ENCODE data around the gene LGALS14.

Gene LGALS14

DNA sequence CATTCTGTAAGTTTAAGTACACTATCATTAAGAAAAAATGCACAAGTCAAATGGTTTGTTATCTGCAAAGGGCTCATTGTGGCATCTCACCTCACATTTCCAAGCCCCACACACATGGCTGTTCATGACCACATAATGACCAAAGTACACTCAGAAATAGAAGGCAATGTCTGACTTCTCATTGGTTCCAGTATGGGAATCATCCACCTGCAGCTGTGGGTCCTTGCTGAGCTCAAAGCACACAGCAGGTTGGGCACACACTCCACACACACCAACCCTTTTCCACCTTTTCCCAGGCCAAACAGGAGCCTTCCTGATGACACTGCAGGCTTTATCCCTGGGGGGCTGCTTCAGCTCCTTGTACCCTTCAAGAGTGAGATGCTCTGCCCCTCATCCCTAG is 21.7 kb downstream of the LGALS14 start:
- peaks cover 77% of the 10 kb centered on the region for H3K27me3 Mint-ChIP-seq
- no peak for DNase-seq
- no peak overlapping the region for H3K27ac Mint-ChIP-seq
- H3K9me3 Mint-ChIP-seq: no peaks in the 10 kb centered on the region
- H3K4me1 Mint-ChIP-seq: no peaks in the 10 kb centered on the region
- ATAC-seq: no peak
- H3K4me3 Mint-ChIP-seq: no peak overlapping the region

DNA sequence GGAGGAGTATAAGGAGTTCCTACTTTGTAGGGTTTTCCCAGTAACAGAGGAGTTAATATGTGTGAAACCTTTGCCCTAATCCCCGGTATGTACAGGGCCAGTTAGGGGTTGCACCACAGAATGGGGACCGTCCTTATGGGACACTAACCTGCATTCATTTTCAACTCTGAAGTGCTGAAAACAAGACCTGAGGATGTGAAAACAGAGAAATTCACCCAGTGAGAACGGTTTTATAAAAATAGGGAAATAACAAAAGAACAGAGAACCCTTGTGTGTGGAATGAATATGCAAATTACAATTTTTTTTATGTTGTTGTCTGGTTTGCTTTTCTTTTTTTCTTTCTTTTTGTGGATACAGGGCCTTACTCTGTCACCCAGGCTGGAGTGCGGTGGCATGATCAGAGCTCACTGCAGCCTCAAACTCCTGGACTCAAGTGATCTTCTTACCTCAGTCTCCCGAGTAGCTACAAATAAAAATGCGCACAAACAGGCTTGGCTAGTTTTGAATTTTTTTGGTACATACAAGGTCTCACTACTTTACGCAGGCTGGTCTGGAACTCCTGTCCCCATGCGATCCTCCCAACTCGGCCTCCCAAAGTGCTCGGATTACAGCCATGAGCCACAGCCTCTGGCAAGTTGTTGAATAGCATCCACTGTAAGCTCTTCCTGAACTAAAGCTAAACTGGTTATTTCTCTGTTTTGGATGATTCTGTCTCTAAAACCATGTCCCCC is 23.0 kb downstream of the LGALS14 start:
- no peak for ATAC-seq
- no peaks in the 10 kb centered on the region for H3K9me3 Mint-ChIP-seq
- H3K27ac Mint-ChIP-seq: no peak overlapping the region
- H3K27me3 Mint-ChIP-seq: peaks cover 75% of the 10 kb centered on the region
- H3K4me1 Mint-ChIP-seq: no peaks in the 10 kb centered on the region
- no peak for DNase-seq
- H3K4me3 Mint-ChIP-seq: no peak overlapping the region

DNA sequence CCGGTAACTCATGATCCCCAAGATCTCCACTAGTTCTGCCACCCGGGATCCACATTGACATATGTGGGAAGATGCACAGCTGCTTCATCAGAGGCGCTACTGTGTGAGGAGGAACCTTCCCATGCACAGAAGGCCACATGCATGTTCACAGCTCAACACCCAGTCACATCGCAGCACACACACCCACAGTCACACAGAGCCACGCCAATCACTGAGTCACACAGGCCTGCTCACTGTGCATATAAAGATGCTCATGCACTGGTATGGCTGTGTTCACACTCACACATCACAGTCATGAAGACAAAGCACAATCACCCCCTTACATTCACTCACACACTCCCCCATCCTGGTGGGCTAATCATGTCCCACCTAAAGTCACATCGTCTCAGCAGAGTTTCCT is 23.8 kb downstream of the LGALS14 start:
- H3K27ac Mint-ChIP-seq: peak overlapping the region in 1 of 2 donors; percentile 9
- no peak for DNase-seq
- no peak for ATAC-seq
- no peaks in the 10 kb centered on the region for H3K9me3 Mint-ChIP-seq
- no peak overlapping the region for H3K4me3 Mint-ChIP-seq
- H3K4me1 Mint-ChIP-seq: no peaks in the 10 kb centered on the region
- peaks cover 67% of the 10 kb centered on the region for H3K27me3 Mint-ChIP-seq

DNA sequence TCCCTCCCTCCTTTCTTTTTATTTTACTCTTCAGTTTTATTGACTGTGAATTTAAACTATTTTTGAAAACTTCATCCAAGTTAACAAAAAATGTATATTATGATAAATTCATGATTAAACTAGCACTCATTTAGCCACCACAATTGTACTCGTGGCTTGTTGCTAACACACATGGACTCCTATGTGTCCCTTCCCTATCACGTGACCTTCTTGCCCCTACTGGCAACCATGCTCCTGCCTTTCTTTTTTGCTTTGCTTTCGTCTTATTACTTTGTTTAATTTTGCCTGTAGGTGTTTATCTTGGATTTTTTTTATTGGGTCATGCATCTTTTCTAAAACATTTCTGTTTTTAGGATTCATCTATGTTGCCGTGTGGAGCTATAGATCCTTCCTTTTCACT is 25.3 kb downstream of the LGALS14 start:
- Mint-ChIP-seq H3K27ac (no peak overlapping the region), H3K4me1 (no peaks in the 10 kb centered on the region), H3K4me3 (no peak overlapping the region), H3K27me3 (peaks cover 51% of the 10 kb centered on the region), H3K9me3 (peaks cover 0 to 7% of the 10 kb centered on the region in 2 donors)
- DNase-seq: no peak
- ATAC-seq: no peak

DNA sequence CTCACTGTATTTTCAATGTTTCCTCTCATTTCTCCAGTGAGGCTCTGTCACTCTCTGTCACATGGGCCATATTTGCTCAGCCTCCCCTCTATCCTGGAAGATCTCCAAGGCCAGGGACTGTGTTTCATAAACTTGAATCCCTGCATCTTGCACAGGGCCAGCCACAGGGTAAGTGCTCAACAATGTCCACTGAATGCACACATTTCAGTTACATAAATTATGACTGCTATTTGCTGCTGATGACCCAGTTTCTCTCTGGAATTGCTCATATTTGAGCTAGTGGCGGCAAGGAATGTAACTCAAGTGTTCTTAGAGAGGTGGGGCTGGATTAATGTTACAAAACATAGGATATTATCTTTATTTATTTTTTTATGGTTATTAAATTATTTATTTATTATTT is 27.4 kb downstream of the LGALS14 start:
- Mint-ChIP-seq H3K4me1 (peaks cover 7% of the 10 kb centered on the region), H3K4me3 (no peak overlapping the region), H3K27ac (no peak overlapping the region), H3K9me3 (peaks cover 0 to 7% of the 10 kb centered on the region in 2 donors), H3K27me3 (peaks cover 35% of the 10 kb centered on the region)
- no peak for DNase-seq
- ATAC-seq: no peak

DNA sequence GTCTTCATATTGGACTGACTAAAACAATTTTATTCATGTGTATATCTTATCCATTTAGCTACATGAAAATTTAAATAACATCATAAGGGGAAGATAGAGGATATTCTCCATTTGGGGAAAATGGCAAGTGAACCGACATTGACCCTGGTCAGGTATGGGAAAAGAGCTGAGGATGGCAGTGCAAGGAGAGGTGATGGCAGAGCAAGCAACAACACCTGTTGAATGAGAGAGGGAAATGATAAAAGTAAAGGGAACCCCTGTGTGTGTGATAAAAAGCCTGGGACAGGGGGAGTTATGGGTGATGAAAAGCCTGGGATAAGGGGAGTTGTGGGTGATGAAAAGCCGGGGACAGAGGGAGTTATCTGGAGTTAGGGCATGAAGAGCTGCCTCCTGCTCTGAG is 29.6 kb downstream of the LGALS14 start:
- H3K4me3 Mint-ChIP-seq: no peak overlapping the region
- DNase-seq: no peak
- no peak for ATAC-seq
- no peak overlapping the region for H3K27ac Mint-ChIP-seq
- H3K27me3 Mint-ChIP-seq: peaks cover 34% of the 10 kb centered on the region
- H3K9me3 Mint-ChIP-seq: peaks cover 0 to 7% of the 10 kb centered on the region in 2 donors
- H3K4me1 Mint-ChIP-seq: peaks cover 16% of the 10 kb centered on the region

DNA sequence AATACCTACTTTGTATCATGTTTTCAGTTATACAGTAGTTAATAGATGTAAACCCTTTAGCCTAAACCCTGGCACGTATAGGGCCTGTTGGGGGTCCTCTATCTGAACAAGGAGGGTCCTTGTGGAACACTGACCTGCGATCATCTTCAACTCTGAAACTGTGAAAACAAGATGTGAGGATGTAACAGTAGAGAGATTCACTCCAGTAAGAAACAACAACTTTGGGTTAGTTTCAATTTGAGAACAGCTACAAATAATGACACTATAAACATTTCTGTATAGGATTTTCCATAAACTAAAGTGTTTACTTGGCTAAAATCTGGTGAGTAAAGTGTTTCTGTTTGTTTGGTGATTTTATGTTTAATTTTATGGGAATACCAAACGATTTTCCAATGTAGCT is 31.4 kb downstream of the LGALS14 start:
- Mint-ChIP-seq H3K27ac (no peak overlapping the region), H3K9me3 (peaks cover 0 to 7% of the 10 kb centered on the region in 2 donors), H3K4me1 (peaks cover 24% of the 10 kb centered on the region), H3K27me3 (peaks cover 22% of the 10 kb centered on the region), H3K4me3 (no peak overlapping the region)
- DNase-seq (no peak), ATAC-seq (no peak)

DNA sequence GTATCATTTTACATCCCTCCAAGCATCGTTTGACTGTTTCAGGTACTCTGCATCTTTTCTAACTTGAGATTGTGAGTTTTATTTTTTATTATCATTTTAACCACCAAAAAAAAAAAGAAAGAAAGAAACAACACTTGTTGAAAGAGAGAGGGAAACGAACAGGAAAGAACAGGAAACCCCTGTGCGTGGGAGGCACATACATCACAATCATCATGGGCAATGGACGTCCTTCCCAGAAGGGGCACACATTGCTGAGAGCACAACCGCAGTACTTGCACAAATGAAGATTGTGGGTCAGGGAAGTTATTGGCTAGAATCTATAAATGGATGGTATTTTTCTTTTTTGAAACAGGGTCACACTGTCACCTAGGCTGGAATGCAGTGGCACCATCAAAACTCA is 31.8 kb downstream of the LGALS14 start:
- Mint-ChIP-seq H3K4me1 (peaks cover 24% of the 10 kb centered on the region), H3K4me3 (no peak overlapping the region), H3K27ac (peak overlapping the region in 1 of 2 donors; percentile 73), H3K27me3 (peaks cover 22% of the 10 kb centered on the region), H3K9me3 (peaks cover 0 to 7% of the 10 kb centered on the region in 2 donors)
- DNase-seq: no peak
- no peak for ATAC-seq

DNA sequence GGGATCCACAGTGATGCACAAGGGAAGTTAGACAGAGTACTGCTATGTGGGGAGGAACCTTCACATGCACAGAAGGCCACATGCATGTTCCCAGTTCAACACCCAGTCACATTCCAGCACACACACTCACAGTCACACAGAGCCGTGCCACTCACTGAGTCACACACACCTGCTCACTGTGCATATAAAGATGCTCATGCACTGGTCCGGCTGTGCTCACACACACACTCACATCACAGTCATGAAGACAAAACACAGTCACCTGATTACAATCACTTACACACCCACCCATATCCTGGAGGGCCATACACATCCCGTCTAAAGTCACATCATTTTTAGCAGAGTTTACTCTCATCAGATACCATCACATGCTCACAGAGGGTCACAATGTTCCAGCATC is 33.1 kb downstream of the LGALS14 start:
- H3K27me3 Mint-ChIP-seq: peaks cover 34% of the 10 kb centered on the region
- H3K4me1 Mint-ChIP-seq: peaks cover 24% of the 10 kb centered on the region
- peaks cover 0 to 7% of the 10 kb centered on the region in 2 donors for H3K9me3 Mint-ChIP-seq
- DNase-seq (no peak), ATAC-seq (no peak)
- no peak overlapping the region for H3K27ac Mint-ChIP-seq
- H3K4me3 Mint-ChIP-seq: no peak overlapping the region

DNA sequence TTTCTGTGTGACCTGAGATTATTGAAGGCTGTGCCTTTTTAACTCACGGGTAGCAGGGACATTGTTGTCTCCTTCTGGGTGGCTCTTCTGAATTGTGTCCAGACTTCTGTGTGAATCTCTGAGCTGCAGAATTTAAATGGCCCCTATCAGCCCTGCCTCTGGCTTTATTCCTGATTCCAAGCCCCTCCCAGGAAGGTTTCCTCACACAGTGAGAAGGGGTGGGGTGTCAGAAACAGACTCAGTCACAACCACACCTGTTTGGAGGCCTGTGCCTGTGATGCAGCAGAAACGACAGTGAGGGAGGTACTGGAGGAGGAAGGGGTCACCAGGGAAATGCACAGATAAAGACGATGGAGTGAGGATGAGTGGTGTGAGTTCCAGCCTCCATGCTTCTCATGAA is 33.6 kb downstream of the LGALS14 start, which contains the start of gene CLC:
Gene CLC, minus strand, starts transcription at position 139 of the 400 bp plus-strand sequence. Its CDS starts 77 bp downstream, at position 62.
- Mint-ChIP-seq H3K4me3 (no peak within 1 kb of the TSS), H3K27ac (no peak within 1 kb of the TSS), H3K4me1 (peaks cover 24% of the 10 kb centered on the region), H3K27me3 (peaks cover 39% of the 10 kb centered on the region), H3K9me3 (peaks cover 0 to 7% of the 10 kb centered on the region in 2 donors)
- no peak for ATAC-seq
- DNase-seq: no peak

DNA sequence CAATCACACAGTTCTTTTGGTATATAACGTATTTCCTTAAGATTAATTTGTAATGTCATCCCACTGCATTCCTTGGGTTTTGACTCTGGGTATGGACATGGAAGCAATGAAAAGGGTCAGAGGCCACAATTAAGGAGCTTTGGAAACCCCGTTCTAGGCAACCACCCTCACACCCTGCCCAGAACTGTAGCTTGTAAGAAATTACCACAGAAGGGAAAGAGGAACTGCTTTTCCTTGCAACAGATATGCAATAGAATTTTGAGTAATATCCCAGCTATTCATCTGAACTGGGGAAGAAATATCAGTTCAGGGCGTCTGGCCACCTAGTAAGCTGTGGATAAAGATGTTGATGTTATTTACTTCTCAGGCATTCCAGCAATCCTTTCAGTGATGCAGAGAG is 34.5 kb downstream of the LGALS14 start:
- no peak overlapping the region for H3K27ac Mint-ChIP-seq
- H3K9me3 Mint-ChIP-seq: peaks cover 0 to 3% of the 10 kb centered on the region in 2 donors
- H3K4me3 Mint-ChIP-seq: no peak overlapping the region
- peaks cover 48% of the 10 kb centered on the region for H3K27me3 Mint-ChIP-seq
- ATAC-seq (no peak), DNase-seq (no peak)
- H3K4me1 Mint-ChIP-seq: peaks cover 24% of the 10 kb centered on the region

DNA sequence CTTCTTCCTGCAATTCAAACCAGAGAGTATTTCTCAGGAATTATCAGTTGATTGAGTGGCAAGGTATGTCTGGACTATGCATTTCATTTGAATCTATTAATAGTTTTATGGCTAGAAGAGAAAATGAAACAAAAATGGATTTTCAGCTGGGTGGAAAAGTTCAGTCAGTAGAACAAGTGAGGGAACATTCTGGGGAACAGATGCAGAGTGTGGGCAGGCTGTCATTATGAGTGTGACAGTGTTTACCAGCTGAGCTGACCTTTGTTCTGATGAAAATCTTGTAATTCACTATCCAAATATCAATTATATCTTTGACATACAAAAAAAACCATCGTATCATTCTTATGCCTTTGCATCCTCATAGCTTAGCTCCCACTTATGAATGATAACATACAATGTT is 36.1 kb downstream of the LGALS14 start:
- DNase-seq: no peak
- H3K27ac Mint-ChIP-seq: peak overlapping the region; percentile 6 to 72
- H3K27me3 Mint-ChIP-seq: peaks cover 50% of the 10 kb centered on the region
- peak overlapping the region; percentile 27 to 50 for H3K4me3 Mint-ChIP-seq
- peaks cover 24% of the 10 kb centered on the region for H3K4me1 Mint-ChIP-seq
- no peaks in the 10 kb centered on the region for H3K9me3 Mint-ChIP-seq
- no peak for ATAC-seq

DNA sequence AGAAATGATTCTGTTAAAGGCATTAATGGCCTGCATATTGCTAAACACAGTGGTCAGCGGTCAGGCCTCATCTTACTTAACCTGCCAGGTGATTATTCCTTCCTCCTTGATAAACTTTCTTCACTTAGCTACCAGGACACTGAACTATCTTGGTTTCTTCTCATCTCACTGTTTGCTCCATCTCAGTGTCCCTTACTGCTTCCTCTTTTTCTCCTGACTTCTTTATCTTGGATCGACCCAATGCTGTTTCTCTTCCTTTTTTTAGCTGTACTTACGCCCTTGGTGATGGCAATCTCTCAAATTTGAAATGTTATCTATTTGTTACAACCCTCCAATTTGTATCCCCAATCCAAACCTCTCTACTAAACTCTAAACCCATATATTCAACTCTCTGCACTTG is 41.4 kb downstream of the LGALS14 start:
- Mint-ChIP-seq H3K9me3 (no peaks in the 10 kb centered on the region), H3K27me3 (peaks cover 61% of the 10 kb centered on the region)
- no peak for ATAC-seq

DNA sequence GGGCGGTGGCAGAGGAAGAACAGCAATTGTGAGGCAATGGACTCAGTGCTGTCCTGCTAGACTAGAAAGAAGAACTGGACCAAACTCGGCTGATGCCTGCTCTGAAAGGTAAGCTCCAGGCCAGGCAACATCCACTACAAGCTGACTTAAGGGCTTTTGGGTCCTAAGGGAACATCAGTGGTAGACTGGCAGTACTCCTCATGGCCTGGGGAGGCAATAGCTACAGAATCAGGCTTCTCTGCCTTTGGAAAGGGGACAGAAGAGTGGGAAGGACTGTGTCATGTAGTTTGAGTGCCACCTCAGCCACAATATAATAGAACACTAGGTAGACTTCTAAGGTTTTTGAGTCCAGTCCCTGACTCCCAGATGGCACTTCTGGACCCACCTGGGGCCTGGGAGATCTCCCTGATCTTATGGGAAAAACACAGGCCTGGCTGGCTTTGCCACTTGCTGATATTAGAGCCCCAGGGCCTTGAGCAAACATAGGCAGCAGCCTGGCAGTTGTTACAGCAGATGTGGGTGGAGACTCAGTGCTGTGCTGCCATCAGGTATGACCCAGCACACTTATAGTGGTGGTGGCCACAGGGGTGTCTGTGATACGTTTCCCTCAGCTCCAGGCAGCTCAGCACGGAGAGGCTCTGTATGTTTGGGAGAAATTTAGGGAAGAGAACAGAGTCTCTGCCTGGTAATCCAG is 42.7 kb downstream of the LGALS14 start:
- H3K4me1 Mint-ChIP-seq: no peaks in the 10 kb centered on the region
- H3K4me3 Mint-ChIP-seq: no peak overlapping the region
- no peak overlapping the region for H3K27ac Mint-ChIP-seq
- H3K27me3 Mint-ChIP-seq: peaks cover 58% of the 10 kb centered on the region
- H3K9me3 Mint-ChIP-seq: no peaks in the 10 kb centered on the region
- no peak for DNase-seq
- ATAC-seq: no peak

More for the DNA sequence above, 41.4 kb downstream of the LGALS14 start:
- DNase-seq: no peak
- Mint-ChIP-seq H3K4me1 (no peaks in the 10 kb centered on the region), H3K27ac (no peak overlapping the region), H3K4me3 (no peak overlapping the region)

DNA sequence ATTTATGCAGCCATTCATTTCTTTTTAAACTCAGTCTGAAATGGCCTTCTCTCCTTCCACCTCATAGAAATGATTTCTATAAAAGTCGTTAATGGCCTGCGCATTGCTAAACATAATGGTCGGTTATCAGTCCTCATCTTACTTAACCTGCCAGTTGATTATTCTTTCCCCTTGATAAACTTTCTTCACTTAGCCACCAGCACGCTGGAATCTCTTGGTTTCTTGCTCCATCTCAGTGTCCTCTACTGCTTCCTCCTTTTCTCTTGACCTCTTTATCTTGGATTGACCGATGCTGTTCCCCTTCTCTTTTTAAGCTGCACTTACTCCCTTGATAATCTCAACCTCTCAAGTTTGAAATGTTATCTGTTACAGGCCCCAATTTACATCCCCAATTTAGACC is 45.7 kb downstream of the LGALS14 start:
- DNase-seq (no peak), ATAC-seq (no peak)
- Mint-ChIP-seq H3K4me3 (no peak overlapping the region), H3K4me1 (no peaks in the 10 kb centered on the region), H3K27ac (peak overlapping the region in 1 of 2 donors; percentile 9), H3K9me3 (no peaks in the 10 kb centered on the region), H3K27me3 (peaks cover 46% of the 10 kb centered on the region)

DNA sequence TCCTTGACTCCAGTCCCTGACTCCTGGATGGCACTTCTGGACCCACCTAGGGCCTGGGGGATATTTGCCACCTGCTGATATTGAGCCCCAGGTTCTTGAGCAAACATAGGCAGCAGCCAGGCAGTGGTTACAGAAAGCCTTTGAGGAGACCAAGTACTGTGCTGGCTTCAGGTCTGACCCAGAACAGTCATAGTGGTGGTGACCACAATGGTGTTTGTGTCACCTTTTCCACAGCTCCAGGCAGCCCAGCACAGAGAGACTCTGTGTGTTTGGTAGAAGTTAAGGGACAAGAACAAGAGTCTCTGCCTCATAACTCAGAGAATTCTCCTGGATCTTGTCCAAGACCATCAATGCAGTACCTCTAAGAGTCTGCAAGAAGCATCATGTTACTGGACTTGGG is 48.1 kb downstream of the LGALS14 start:
- Mint-ChIP-seq H3K4me1 (no peaks in the 10 kb centered on the region), H3K9me3 (no peaks in the 10 kb centered on the region), H3K27me3 (peaks cover 25% of the 10 kb centered on the region), H3K4me3 (no peak overlapping the region), H3K27ac (no peak overlapping the region)
- peak in 1 of 2 donors; percentile 34 for DNase-seq
- peak; percentile 84 for ATAC-seq

All from stimulated activated naive CD8-positive, alpha-beta T cell treated with anti-CD3 and anti-CD28 coated beads, Interleukin-15, amount 100 ng/mL, for 72 hours (primary cell).